Prostate gland (tissue), 2 donors: ENCODE measurements around the gene NODAL. TPM values are rescaled to one million over a fixed set of nuclear protein-coding genes. Genes with fewer than 3 reads are reported as not detected.

Experiments used
- DNase-seq: peaks from one replicate; pipeline ENCODE4 v3.0.0-alpha.2; 2019; ENCODE audit warnings: low spot score
- H3K27ac ChIP-seq, 2 donors: fragments of 200-600 bp; sonication (generic); 2 replicates each; pipeline ENCODE4 v1.5.1; 2017 to 2019
- H3K27me3 ChIP-seq: fragments of 200-600 bp; sonication (generic); replicated peaks from 2 replicates; pipeline ENCODE4 v1.5.1; 2019; ENCODE audit not compliant: insufficient read depth
- H3K36me3 ChIP-seq, 2 donors: fragments of 200-600 bp; sonication (generic); 1 replicate in 1 of 2; 2 replicates in 1 of 2; pipeline versions ENCODE4 v1.5.1 to v1.8.1; 2017 to 2019
- H3K4me1 ChIP-seq: fragments of 200-600 bp; sonication (generic); replicated peaks from 2 replicates; pipeline ENCODE4 v1.5.1; 2019
- H3K4me3 ChIP-seq, 2 donors: fragments of 200-600 bp; sonication (generic); 2 replicates each; pipeline ENCODE4 v1.5.1; 2017 to 2019
- H3K9me3 ChIP-seq: fragments of 200-600 bp; sonication (generic); 2 replicates; pipeline ENCODE4 v1.5.1; 2017
- POLR2A ChIP-seq: fragments of 450-650 bp; IDR thresholded peaks from one replicate; pipeline ENCODE4 v1.6.1; 2016; ENCODE audit warnings: antibody characterized with exemption, mild to moderate bottlenecking
- POLR2AphosphoS5 ChIP-seq: sonication (generic); formaldehyde crosslinking; IDR thresholded peaks from one replicate; pipeline ENCODE4 v1.6.1; 2017; ENCODE audit warnings: antibody characterized with exemption
- WGBS: methylation state at CpG from one replicate; pipeline ENCODE4 v1.1.5; 2018; 5-methylcytosine and 5-hydroxymethylcytosine counted together
- intact Hi-C: fragments of 100-400 bp; cut with DNase I; formaldehyde crosslinking; loops from one replicate; pipeline ENCODE4 v1.14.2; 2022
- total RNA-seq, 2 donors: library from RNA; depleted of rRNA; stranded (reverse); fragments of >200 nt; gene quantifications; one replicate each; pipeline ENCODE4 v1.1.0, GENCODE V29; 2016
- TF ChIP-seq, protein P1 (sequence below), 4 experiments: fragments of 200-600 bp in 2 of 4; fragments of 450-650 bp in 2 of 4; sonication (generic) in 2 of 4; IDR thresholded peaks; 1 replicate in 3 of 4; 2 replicates in 1 of 4; pipeline ENCODE4 v1.5.1; 2016 to 2019; ENCODE audit warnings: antibody characterized with exemption in 4 of 4, mild to moderate bottlenecking in 2 of 4, moderate library complexity in 2 of 4

Gene NODAL
- total RNA-seq, 2 donors from 2014 or later = not detected

DNA sequence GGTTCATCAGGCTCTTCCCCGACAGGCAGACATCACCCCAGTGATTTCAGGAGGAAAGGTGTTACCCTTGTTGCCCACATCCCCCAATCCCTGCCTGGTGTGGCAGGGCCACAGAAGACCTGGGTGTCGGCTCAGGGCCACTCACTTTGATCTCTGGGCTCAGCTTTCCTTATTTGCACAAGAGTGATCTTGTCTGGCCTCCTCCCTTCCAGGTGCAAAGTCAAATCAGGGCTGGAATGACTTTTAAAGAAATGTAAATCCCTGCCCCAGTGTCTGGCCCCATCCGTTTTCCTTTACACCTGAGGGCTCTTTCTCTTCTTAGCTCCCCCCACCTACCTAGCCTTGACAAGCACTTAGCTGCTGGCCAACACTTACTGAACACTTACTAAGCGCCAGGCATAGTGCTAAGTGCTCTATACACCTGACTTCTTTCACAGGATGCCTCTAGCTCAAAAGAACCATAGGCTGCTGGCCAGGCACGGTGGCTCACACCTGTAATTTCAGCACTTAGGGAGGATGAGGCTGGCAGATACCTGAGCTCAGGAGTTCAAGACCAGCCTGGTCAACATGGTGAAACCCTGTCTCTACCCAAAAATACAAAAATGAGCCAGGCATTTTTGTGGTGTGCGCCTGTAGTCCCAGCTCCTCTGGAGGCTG, 979 bp upstream of the NODAL start:
- H3K4me3 ChIP-seq = no peak overlapping the region
- H3K36me3 ChIP-seq = no peaks in the 10 kb centered on the region
- no peak for DNase-seq
- intact Hi-C loops = no loop called here
- H3K4me1 ChIP-seq = no peaks in the 10 kb centered on the region
- H3K9me3 ChIP-seq = no peaks in the 10 kb centered on the region
- 74% methylated on average over 6 of the region's 6 CpGs for WGBS
- H3K27ac ChIP-seq = no peak overlapping the region
- TF ChIP-seq POLR2A (no peak), POLR2AphosphoS5 (no peak)
- TF ChIP-seq, protein P1, sequence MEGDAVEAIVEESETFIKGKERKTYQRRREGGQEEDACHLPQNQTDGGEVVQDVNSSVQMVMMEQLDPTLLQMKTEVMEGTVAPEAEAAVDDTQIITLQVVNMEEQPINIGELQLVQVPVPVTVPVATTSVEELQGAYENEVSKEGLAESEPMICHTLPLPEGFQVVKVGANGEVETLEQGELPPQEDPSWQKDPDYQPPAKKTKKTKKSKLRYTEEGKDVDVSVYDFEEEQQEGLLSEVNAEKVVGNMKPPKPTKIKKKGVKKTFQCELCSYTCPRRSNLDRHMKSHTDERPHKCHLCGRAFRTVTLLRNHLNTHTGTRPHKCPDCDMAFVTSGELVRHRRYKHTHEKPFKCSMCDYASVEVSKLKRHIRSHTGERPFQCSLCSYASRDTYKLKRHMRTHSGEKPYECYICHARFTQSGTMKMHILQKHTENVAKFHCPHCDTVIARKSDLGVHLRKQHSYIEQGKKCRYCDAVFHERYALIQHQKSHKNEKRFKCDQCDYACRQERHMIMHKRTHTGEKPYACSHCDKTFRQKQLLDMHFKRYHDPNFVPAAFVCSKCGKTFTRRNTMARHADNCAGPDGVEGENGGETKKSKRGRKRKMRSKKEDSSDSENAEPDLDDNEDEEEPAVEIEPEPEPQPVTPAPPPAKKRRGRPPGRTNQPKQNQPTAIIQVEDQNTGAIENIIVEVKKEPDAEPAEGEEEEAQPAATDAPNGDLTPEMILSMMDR (IDR thresholded peaks at IDR 0.05) = no peak
- peaks cover 12% of the 10 kb centered on the region for H3K27me3 ChIP-seq

DNA sequence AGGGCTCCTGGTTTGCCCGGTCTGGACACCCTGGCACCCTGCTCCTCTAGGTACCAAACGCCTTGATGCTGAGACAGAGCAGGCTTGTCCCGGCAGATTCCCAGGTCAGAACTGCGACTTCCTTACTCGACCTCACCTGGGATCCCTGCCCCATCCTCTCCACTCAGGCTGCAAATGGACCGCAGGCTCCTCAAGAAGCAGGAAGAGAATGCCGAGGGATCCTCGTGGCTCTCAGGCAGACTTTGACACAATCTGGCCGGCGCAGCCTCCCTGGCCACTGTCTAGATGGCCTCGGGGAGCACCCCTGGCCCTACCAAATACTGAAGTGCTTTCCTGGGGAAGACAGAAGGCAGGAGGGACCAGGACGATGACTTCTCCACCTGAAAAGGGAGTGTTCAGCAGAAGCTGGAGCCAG, 421 bp upstream of the NODAL start:
- peaks cover 12% of the 10 kb centered on the region for H3K27me3 ChIP-seq
- TF ChIP-seq POLR2AphosphoS5 (no peak), POLR2A (no peak)
- TF ChIP-seq, protein P1 (IDR thresholded peaks at IDR 0.05) = no peak
- no peaks in the 10 kb centered on the region for H3K9me3 ChIP-seq
- intact Hi-C loops = no loop called here
- no peak overlapping the region for H3K27ac ChIP-seq
- DNase-seq = no peak
- WGBS = 49% methylated on average over 12 of the region's 12 CpGs
- no peak overlapping the region for H3K4me3 ChIP-seq
- H3K4me1 ChIP-seq = no peaks in the 10 kb centered on the region
- no peaks in the 10 kb centered on the region for H3K36me3 ChIP-seq

DNA sequence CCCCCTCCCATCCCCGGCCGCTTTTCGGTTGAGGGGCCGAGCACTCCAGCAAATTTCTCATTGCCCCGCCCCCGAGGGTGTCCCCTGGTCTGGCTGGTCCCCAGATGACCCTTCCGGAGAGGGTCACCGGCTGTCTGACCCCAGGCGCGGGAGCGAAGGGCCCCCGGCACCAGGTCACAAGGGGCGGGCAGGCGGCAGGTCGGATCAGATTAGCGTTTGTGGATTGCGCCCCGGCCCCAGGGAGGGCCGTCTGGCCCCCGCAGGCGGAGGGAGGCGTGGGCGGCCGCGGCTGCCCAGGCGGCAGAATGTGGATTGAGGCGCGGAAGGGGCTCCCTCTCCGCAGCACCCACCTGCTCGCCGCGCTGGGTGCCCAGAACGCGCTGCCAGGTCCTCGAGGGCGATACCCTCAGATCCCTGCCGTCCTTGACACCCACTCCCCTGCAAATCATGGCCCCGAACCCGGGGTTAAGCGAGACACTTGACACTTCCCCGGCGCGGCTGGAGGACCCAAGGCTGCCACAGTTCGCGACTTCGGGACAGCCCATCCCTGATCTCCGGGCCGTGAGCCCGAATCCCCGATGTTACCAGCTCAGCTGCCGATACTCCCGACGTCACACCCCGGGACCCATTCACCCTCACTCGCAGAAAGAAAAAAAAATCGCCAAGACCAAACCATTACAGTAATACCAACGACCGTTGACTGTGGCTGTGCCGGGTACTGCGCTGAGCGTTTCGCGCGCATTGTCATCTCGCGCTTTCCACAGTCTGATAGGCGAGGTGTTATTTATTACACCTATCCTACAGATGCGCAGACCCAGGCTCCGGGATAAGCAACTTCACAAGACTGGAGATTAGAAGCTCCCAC, 953 bp downstream of the NODAL start:
- Histone ChIP-seq H3K4me3 (peak overlapping the region in 1 of 2 donors; percentile 1), H3K27me3 (peaks cover 12% of the 10 kb centered on the region)

DNA sequence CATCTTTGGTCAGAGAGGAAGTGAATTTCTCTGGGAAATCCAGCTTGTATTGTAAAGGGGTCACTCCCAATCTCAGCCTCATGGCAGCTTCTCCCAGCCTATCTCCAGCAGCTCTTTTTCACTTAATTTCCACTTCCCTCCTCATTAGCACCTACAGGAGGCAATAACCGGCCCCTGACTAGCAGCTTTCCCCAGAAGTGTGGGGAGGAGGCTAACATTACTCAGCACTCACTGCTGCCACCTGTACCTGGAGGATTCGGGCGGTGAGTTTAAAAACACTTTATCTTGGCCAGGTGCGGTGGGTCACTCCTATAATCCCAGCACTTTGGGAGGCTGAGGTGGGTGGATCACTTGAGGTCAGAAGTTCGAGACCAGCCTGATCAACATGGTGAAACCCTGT, 3.8 kb downstream of the NODAL start:
- no peak for DNase-seq
- WGBS = 74% methylated on average over 5 of the region's 5 CpGs
- Histone ChIP-seq H3K27ac (no peak overlapping the region), H3K4me3 (no peak overlapping the region), H3K4me1 (no peaks in the 10 kb centered on the region), H3K27me3 (peaks cover 12% of the 10 kb centered on the region), H3K36me3 (no peaks in the 10 kb centered on the region), H3K9me3 (no peaks in the 10 kb centered on the region)
- intact Hi-C loops = no loop called here
- TF ChIP-seq POLR2AphosphoS5 = no peak
- no peak for TF ChIP-seq POLR2A
- TF ChIP-seq, protein P1 (IDR thresholded peaks at IDR 0.05) = no peak

More for the DNA sequence above, 953 bp downstream of the NODAL start:
- WGBS = 6% methylated on average over 42 of the region's 69 CpGs
- H3K4me1 ChIP-seq = no peaks in the 10 kb centered on the region
- no peak overlapping the region for H3K27ac ChIP-seq
- no peaks in the 10 kb centered on the region for H3K9me3 ChIP-seq
- DNase-seq = no peak
- H3K36me3 ChIP-seq = no peaks in the 10 kb centered on the region
- intact Hi-C loops = no loop called here
- TF ChIP-seq POLR2AphosphoS5 (no peak), POLR2A (no peak)
- TF ChIP-seq, protein P1 (IDR thresholded peaks at IDR 0.05) = no peak
